Mucosa of descending colon (tissue), 3 donors: ENCODE measurements around the gene PPP2R5E. TPM values are rescaled to one million over a fixed set of nuclear protein-coding genes. Genes with fewer than 3 reads are reported as not detected.
A peak's percentile ranks its signal among the peaks of the same experiment; 100 is the strongest.

Experiments
- ATAC-seq: fragments of 200-7000 bp; cut with Tn5 transposase; one replicate; pipeline ENCODE4 v1.9.1; 2020; ENCODE audit warnings: mild to moderate bottlenecking, moderate library complexity
- DNase-seq, 3 donors: peaks; one replicate each; pipeline ENCODE4 v3.0.0-alpha.2; 2020
- H3K36me3 ChIP-seq: fragments of 200-600 bp; one replicate; pipeline ENCODE4 v1.8.0; 2021; ENCODE audit warnings: low read depth, mild to moderate bottlenecking
- H3K4me1 ChIP-seq: fragments of 200-600 bp; one replicate; pipeline ENCODE4 v1.8.0; 2021; ENCODE audit warnings: low read depth, mild to moderate bottlenecking
- H3K4me3 ChIP-seq: fragments of 200-600 bp; one replicate; pipeline ENCODE4 v1.8.0; 2021; ENCODE audit warnings: mild to moderate bottlenecking
- H3K9me3 ChIP-seq: fragments of 200-600 bp; one replicate; pipeline ENCODE4 v1.8.0; 2021; ENCODE audit warnings: mild to moderate bottlenecking
- intact Hi-C, 2 donors: fragments of 100-400 bp; cut with DNase I in 1 of 2; cut with micrococcal nuclease in 1 of 2; formaldehyde crosslinking; loops; one replicate each; pipeline versions ENCODE4 v1.11.0 to v1.11.1; 2022; cut with DNase I, micrococcal nuclease
- total RNA-seq, 3 donors: library from RNA; stranded (reverse); fragmentation: NEBNext Ultra II Directional in 2 of 3; extraction: Animal tissue kit (Norgen Biotek cat#: 25700) in 2 of 3; gene quantifications; one replicate each; pipeline versions ENCODE4 v1.2.1 to v1.2.4, GENCODE V29; 2021 to 2023
- TF ChIP-seq, protein P1 (sequence below): fragments of 200-600 bp; IDR thresholded peaks from one replicate; pipeline ENCODE4 v1.8.0; 2022; ENCODE audit warnings: antibody characterized with exemption, mild to moderate bottlenecking
- donor health status: DM: no; HTN: no; CAD: no; lungs with moderate emphysema.
- donor health status: DM: no; HTN: no; CAD: no.
- donor health status: DM: no; HTN: yes; CAD: no.

The PPP2R5E gene
- total RNA-seq, 3 donors from 2014 or later: 45.3 to 54.1 (median 51.6) TPM

- Histone ChIP-seq H3K4me1 (peaks cover 28% of the 10 kb centered on the region), H3K9me3 (no peaks in the 10 kb centered on the region), H3K4me3 (no peak overlapping the region), H3K36me3 (no peaks in the 10 kb centered on the region)
- no peak for DNase-seq
- TF ChIP-seq, protein P1, sequence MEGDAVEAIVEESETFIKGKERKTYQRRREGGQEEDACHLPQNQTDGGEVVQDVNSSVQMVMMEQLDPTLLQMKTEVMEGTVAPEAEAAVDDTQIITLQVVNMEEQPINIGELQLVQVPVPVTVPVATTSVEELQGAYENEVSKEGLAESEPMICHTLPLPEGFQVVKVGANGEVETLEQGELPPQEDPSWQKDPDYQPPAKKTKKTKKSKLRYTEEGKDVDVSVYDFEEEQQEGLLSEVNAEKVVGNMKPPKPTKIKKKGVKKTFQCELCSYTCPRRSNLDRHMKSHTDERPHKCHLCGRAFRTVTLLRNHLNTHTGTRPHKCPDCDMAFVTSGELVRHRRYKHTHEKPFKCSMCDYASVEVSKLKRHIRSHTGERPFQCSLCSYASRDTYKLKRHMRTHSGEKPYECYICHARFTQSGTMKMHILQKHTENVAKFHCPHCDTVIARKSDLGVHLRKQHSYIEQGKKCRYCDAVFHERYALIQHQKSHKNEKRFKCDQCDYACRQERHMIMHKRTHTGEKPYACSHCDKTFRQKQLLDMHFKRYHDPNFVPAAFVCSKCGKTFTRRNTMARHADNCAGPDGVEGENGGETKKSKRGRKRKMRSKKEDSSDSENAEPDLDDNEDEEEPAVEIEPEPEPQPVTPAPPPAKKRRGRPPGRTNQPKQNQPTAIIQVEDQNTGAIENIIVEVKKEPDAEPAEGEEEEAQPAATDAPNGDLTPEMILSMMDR: no peak
- ATAC-seq: no peak
- intact Hi-C loops: no loop called here
These were observed 67.4 kb downstream of the PPP2R5E start for GRCh38 chr14:63475761-63476160.

DNA sequence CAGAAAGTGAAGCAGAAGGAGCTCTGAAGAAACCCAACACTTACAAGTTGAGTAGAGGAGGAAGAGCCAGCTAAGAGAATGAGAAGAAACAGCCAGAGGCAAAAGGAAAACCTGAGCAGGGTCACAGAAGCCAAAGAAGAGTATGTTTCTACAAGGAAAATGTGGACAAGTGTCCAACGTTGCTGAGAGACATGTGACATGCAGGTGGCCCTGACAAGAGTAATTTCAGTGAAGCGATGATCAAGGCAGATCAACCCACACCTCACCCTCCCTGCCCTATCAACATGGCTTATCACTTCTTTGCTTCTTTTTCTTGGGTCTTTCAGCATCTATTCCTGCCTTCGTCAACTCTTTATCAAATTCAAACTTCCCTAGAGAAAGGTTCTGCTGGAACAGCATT lies 68.3 kb downstream of the PPP2R5E start:
- intact Hi-C loops: no loop called here
- Histone ChIP-seq H3K4me1 (peaks cover 32% of the 10 kb centered on the region), H3K4me3 (no peak overlapping the region), H3K9me3 (no peaks in the 10 kb centered on the region), H3K36me3 (no peaks in the 10 kb centered on the region)
- DNase-seq (no peak), ATAC-seq (no peak)
- TF ChIP-seq, protein P1: no peak

GRCh38 chr14:63474111-63474510 lies 69.1 kb downstream of the PPP2R5E start:
- intact Hi-C loops: no loop called here
- TF ChIP-seq, protein P1: no peak
- ATAC-seq (no peak), DNase-seq (no peak)
- Histone ChIP-seq H3K36me3 (no peaks in the 10 kb centered on the region), H3K9me3 (no peaks in the 10 kb centered on the region), H3K4me3 (no peak overlapping the region), H3K4me1 (peaks cover 32% of the 10 kb centered on the region)

GRCh38 chr14:63472986-63473788 lies 70.0 kb downstream of the PPP2R5E start:
- ATAC-seq: no peak
- peaks cover 32% of the 10 kb centered on the region for H3K4me1 ChIP-seq
- TF ChIP-seq, protein P1: no peak

DNA sequence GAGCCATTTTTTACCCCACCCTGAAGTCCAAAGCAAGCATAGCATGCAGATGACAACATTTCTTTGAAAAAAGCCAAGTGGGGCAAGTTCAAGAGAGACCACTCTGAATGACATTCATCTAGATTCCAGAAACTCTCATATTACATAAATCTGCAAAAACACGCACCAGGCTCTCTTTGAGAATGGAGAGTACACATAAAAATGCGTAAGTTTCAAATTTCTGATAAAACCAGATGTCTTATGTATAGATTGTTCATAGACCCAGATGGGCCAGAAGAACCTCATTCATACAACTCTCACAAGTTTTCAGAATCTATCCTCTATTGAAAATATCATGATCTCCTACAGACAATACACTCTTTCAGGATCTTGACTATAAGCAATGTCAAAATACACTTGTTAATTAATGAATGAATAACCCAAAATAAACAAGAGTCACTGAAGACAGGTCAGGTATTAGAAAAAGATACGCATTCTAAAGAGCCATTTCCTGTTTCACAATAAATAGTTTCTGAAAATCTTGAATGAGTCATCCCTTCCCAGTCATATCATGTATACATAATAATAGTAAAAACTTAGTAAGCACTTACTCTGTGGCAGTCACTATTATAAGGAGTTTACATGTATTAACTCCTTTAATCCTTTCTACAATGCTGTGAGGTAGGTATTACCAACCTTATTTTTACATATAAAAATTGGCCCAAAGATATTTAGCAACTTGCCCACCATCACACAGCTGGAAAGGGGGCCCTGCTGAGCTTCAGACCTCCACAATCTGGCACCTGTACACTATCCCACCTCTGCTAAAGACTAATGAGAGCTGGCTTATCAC lies 72.0 kb downstream of the PPP2R5E start:
- Histone ChIP-seq H3K9me3 (no peaks in the 10 kb centered on the region), H3K4me1 (peaks cover 28% of the 10 kb centered on the region), H3K36me3 (no peaks in the 10 kb centered on the region), H3K4me3 (no peak overlapping the region)
- intact Hi-C loops: no loop called here
- TF ChIP-seq, protein P1: no peak
- ATAC-seq (peak; percentile 79), DNase-seq (no peak)

More at GRCh38 chr14:63472986-63473788, 70.0 kb downstream of the PPP2R5E start:
- Histone ChIP-seq H3K4me3 (no peak overlapping the region), H3K9me3 (no peaks in the 10 kb centered on the region), H3K36me3 (no peaks in the 10 kb centered on the region)
- no peak for DNase-seq
- intact Hi-C loops: no loop called here
